Activated CD8-positive, alpha-beta memory T cell treated with anti-CD3 and anti-CD28 coated beads for 36 hours (primary cell): ENCODE results near the gene PANX3. TPM values are rescaled to one million over a fixed set of nuclear protein-coding genes. Genes with fewer than 3 reads are reported as not detected.

Experiments used
- CTCF ChIA-PET: fragments of 350-600 bp; sonication (Branson Sonifier 250); formaldehyde crosslinking; loops from one replicate; lab custom pipeline; 2021; ENCODE audit warnings: antibody characterized with exemption; lab: Charles Lee
- POLR2A ChIA-PET: fragments of 350-600 bp; sonication (Branson Sonifier 250); formaldehyde crosslinking; loops from one replicate; lab custom pipeline; 2021; ENCODE audit warnings: antibody characterized with exemption; lab: Charles Lee
- total RNA-seq, 2 experiments: library from RNA; stranded (reverse); gene quantifications; one replicate each; pipeline ENCODE4 v1.2.3, GENCODE V29; 2021

PANX3 gene
- total RNA-seq, 2 experiments from 2014 or later, result not detected

DNA sequence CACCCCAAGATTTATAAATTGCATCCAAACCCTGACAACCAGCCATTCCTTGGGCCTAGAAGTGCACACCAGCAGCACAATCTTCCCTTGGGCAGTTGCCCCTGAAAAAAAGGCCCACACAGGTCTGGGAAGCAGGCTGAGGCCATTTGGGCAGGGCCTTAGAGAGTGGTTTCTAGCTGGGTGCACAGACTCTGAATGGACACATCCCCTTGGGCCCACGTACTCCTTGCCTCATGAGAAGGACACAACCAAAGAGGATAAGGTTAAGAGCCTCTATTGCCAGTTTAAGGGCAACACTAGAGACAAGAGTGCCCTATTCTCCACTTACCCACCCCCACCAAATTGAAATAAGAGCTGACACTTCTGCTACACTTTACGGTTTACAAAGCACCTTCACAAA is 933 bp upstream of the PANX3 start:
- POLR2A ChIA-PET, result no interaction called here
- CTCF ChIA-PET, result no interaction called here

GRCh38 chr11:124612045-124612444 is 817 bp downstream of the PANX3 start:
- ChIA-PET CTCF (interaction anchor here (0.7 to 1.1 kb wide), 2 partner anchors 11 to 264 kb away, joined by 3 to 4 read pairs; partner anchors contain the start of gene TBRG1), POLR2A (no interaction called here)

DNA sequence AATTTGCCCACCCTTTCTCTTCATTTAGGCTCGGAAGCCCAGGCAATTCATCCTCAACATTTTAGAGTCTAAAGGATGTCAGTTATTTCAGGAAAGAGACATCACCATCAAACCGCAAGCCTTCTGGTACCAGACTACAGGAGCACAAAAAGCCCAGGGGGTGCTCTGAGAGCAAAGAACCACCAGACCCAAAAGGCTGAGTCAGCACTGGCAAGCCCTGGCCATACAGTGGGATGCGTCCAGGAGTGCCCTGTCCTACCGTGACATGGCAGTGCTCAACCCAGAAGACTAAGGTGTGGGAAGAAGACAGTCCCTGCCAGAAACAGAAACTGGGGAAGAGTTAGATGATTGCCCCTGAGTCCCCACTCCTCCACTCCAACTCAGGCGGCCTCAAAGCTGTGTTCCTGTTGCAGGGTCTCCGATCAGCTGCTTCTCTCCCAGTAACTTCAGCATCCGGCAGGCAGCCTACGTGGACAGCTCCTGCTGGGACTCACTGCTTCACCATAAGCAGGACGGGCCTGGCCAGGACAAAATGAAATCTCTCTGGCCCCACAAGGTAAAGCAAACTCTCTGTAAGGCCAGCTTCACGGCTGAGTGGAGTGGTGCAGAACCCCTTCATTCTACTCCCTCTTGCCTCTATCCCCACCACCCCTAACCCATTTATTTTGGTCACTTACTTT is 1.5 kb downstream of the PANX3 start:
- ChIA-PET POLR2A (no interaction called here), CTCF (no interaction called here)

- POLR2A ChIA-PET, result no interaction called here
- CTCF ChIA-PET, result no interaction called here
Observed at GRCh38 chr11:124618863-124619262, 7.6 kb downstream of the PANX3 start.

GRCh38 chr11:124622531-124623451 is 11.6 kb downstream of the PANX3 start, which contains the start of gene TBRG1:
Gene TBRG1, plus strand, starts transcription at chr11:124622864. Its CDS starts 220 bp downstream, at chr11:124623084.
- POLR2A ChIA-PET, result interaction anchor here (0.6 to 1.2 kb wide), 5 partner anchors 8 to 950 kb away, joined by 3 to 5 read pairs (median 4); partner anchors contain the start of genes MSANTD2, SIAE and SPA17
- CTCF ChIA-PET, result interaction anchor here (0.8 to 1.9 kb wide), 5 partner anchors 11 to 214 kb away, joined by 3 to 7 read pairs (median 5); partner anchors contain the start of gene PANX3

GRCh38 chr11:124623861-124624525 is 12.8 kb downstream of the PANX3 start:
- ChIA-PET CTCF (interaction anchor here (0.6 to 1.9 kb wide), 3 partner anchors 81 to 212 kb away, joined by 4 to 7 read pairs (median 7); no protein-coding TSS in a partner anchor), POLR2A (no interaction called here)

DNA sequence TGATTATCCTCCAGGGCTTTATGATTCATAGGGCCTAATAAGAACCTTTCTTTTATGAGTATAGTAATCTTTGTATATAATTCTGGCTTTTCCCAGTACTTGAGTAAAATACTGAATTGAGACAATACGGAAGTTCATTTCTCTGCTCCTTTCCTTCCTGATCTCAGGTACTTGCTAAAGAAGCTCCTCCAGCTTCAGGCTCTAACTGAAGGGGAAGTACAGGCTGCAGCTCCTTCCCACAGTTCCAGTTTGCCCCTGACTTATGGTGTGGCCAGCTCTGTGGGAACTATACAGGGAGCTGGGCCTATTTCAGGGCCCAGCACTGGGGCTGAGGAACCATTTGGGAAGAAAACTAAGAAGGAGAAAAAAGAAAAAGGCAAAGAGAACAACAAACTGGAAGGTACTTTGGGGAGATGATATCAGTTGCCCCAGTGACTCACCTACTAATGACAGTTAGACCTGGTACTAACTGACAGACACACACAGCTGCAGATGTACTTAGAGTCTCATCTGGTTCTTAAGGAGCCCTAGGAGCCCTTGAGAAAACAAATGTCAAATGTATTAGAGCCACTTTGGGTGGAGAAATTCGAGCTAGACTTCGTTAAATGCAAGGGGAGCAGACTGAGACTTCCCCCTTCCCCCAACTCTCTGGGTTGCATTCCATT is 14.4 kb downstream of the PANX3 start:
- POLR2A ChIA-PET, result no interaction called here
- CTCF ChIA-PET, result interaction anchor here (0.6 kb wide), 1 partner anchor 1045 kb away, joined by 4 read pairs; no protein-coding TSS in a partner anchor

DNA sequence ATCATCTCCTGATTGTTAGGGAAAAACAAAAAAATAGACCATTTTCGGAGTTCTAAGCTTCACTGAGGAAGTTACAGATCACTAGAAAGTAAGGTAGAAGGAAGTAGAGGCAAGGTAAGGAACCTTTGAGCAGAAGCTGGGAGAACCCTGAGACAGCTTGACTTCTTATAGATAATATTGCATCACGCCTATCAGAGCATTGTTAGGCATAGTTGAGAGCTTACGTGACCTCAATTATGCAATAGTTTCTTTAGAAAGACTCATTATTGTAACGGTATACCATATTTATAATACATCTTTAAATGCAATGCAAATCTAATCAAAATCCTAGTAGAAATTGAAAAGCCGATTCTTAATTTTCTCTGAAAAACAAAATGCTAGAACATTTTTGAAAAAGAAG is 16.3 kb downstream of the PANX3 start:
- POLR2A ChIA-PET, result no interaction called here
- CTCF ChIA-PET, result no interaction called here

DNA sequence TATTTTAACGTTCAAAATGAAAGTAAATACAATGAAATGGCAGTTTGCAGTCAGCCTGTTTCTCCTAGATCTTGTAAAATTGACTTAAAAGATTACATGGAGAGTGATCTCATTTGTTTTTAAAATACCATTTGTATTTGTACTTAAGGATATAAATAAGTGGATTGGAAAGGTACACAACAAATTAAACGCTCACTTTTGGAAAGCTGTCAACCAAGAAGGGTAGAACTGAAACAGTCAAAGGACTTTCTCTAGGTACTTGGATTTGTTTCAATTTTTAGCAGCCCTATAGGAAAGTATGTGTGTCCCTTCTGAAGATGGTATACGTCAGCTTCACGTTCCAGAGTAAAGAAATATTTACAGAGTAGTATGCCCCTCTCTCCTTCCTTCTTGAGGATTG is 18.7 kb downstream of the PANX3 start:
- ChIA-PET CTCF (interaction anchor here (0.7 to 1.6 kb wide), 2 partner anchors 133 to 207 kb away, joined by 3 to 5 read pairs; no protein-coding TSS in a partner anchor), POLR2A (no interaction called here)

- CTCF ChIA-PET, result interaction anchor here (0.9 kb wide), 1 partner anchor 11 kb away, joined by 5 read pairs; no protein-coding TSS in a partner anchor
- POLR2A ChIA-PET, result no interaction called here
Observed at GRCh38 chr11:124633355-124633754, 22.1 kb downstream of the PANX3 start.

- CTCF ChIA-PET, result no interaction called here
- POLR2A ChIA-PET, result no interaction called here
Observed at GRCh38 chr11:124635932-124636331, 24.7 kb downstream of the PANX3 start.

DNA sequence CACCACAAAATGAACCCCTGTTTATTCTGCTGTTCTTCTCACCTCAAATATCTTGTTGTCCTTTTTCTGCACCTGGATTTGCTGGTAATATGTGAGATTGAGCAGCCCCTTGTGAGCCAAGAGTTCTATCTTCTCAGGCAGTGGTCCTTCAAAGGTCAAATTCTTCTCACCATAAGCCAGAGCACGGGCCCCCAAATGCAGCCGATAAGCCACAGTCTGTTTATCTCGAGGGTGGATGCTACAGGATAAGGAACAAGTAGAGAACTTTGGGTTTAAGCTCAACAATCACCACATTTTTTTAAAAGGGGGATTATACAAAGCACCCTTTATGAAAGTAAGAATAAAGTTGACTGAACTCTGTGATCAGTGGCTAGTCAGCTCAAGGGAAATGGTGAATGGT is 27.3 kb downstream of the PANX3 start:
- CTCF ChIA-PET, result no interaction called here
- POLR2A ChIA-PET, result no interaction called here

DNA sequence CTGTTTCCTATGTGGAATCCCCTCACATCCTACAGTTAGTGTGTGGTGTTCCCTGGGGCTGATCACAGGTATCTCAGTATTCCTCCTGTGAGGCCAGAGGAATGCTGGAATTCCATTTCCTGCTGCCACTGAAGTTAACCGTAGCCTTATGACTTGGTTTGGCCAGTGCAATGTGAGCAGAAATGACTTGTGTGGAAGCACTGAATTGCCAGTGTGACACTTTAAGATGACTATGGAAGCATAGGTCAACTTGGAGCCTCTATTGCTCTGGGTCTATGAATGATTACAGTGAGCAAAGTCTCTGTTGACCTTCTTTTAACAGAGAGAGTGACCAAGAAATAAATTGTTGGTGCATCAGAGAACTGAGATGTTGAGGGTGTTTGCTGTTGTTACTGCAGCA is 28.0 kb downstream of the PANX3 start:
- ChIA-PET POLR2A (no interaction called here), CTCF (no interaction called here)

DNA sequence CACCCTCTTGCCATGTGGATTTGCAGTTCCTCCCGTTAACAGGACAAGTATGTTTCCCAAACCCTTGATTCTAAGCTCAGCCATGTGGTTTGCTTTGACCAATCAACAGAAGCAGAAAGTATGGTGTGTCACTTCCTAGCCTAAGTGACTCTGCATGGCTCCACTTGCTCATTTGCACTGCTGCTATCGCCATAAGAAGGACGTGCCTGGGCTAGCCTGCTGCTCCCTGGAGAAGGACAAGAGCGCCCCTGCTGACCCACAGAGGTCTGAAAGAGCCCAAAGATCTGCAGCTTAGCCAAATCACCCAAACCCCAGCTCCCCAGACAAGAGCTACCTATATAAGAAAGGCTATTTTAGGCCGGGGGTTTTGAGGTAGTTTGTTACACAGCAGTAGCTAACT is 29.4 kb downstream of the PANX3 start:
- ChIA-PET CTCF (no interaction called here), POLR2A (no interaction called here)

DNA sequence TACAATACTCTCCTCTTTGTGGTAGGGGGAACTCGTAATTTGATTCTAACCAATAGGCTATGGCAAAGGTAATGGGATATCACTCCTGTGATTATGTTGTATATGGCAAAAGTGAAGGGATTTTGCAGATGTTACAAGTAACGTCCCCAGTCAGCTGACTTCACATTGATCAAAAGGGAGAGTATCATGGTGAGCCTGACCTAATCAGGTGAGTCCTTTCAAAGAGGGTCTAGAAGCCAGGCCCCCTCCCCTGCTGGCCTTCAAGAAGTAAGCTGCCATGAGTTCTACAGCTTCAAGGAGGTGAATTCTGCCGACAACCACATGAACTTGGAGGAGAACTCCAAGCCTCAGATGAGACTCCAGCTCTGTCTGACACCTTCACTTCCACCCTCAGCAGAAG is 31.4 kb downstream of the PANX3 start:
- ChIA-PET POLR2A (no interaction called here), CTCF (no interaction called here)

- CTCF ChIA-PET, result no interaction called here
- POLR2A ChIA-PET, result no interaction called here
Observed at GRCh38 chr11:124643042-124643604, 31.9 kb downstream of the PANX3 start.

DNA sequence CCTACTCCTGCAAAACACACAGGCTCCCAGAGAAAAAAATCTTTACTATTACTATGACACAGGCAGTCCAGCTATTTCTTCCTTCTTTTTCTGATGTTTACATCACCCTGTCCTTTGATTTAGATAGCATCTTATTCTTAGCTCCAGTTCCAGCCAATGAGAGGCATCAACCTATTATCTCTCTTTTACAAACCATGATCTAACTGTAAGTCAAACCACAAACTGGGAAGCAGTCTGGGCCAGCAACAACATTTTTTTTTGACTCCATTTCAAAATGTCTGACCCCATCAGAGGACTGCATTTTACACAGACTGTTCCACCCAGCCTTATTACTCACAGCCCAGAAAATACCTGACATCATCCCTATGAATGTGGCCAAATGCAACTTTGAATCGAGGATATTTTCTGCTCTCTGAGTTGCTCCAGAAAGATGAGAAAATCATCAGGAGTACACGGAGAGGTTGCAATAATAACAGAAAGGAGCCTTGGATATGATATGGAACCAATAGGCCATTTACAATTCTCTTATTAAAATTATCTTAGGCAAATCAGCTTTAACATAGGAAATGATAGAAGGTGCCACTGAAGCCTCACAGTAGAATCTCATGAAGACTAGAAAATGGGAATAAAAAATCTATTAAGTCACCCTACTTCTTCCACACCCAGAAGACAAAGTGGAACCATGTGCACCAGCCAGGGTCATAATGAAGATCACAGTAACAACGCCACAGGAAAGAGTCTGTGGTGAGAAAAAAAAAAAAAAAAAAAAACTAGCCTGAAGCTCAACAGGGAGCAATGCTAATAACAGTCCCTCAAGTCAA is 32.6 kb downstream of the PANX3 start:
- CTCF ChIA-PET, result interaction anchor here (0.6 to 1.3 kb wide), 7 partner anchors 10 to 119 kb away, joined by 3 to 5 read pairs (median 4); partner anchors contain the start of gene TBRG1
- POLR2A ChIA-PET, result no interaction called here
